Calu3 (cell line): Measurements from ENCODE around the gene DOCK9. TPM values are rescaled to one million over a fixed set of nuclear protein-coding genes. Genes with fewer than 3 reads are reported as not detected.

Experiments used
- BruUV-seq: library from RNA; stranded (reverse); fragments of 400-500 nt; replicated peaks from 2 replicates; lab custom pipeline; 2021; lab: Mats Ljungman, UMichigan
- CTCF ChIA-PET: fragments of 300-600 bp; sonication (Branson Sonifier 250); formaldehyde crosslinking; loops from one replicate; lab custom pipeline; 2022; ENCODE audit warnings: antibody characterized with exemption; lab: Charles Lee
- DNase-seq: peaks from one replicate; pipeline ENCODE4 v3.0.0; 2022
- H3K27ac Mint-ChIP-seq: one replicate; pipeline ENCODE4 v1.8.0; 2022; ENCODE audit warnings: mixed read lengths; ENCODE audit not compliant: unreplicated experiment
- H3K27me3 Mint-ChIP-seq: one replicate; pipeline ENCODE4 v1.8.0; 2022; ENCODE audit warnings: mixed read lengths; ENCODE audit not compliant: unreplicated experiment
- H3K36me3 Mint-ChIP-seq: one replicate; pipeline ENCODE4 v1.8.0; 2022; ENCODE audit warnings: mild to moderate bottlenecking, moderate library complexity, mixed read lengths; ENCODE audit not compliant: insufficient read depth, unreplicated experiment
- H3K4me1 Mint-ChIP-seq: one replicate; pipeline ENCODE4 v1.8.0; 2022; ENCODE audit warnings: mild to moderate bottlenecking, low read depth, mixed read lengths; ENCODE audit not compliant: unreplicated experiment
- H3K4me3 Mint-ChIP-seq: one replicate; pipeline ENCODE4 v1.8.0; 2022; ENCODE audit warnings: mild to moderate bottlenecking, low read depth, moderate library complexity, mixed read lengths; ENCODE audit not compliant: unreplicated experiment
- H3K9me3 Mint-ChIP-seq: one replicate; pipeline ENCODE4 v1.8.0; 2022; ENCODE audit warnings: low read depth, mixed read lengths; ENCODE audit not compliant: unreplicated experiment
- CTCF ChIP-seq: fragments of 200-600 bp; IDR thresholded peaks from one replicate; pipeline ENCODE4 v1.8.0; 2022; ENCODE audit warnings: antibody characterized with exemption; ENCODE audit not compliant: unreplicated experiment
- intact Hi-C: fragments of 100-400 bp; cut with micrococcal nuclease; formaldehyde crosslinking; loops from one replicate; pipeline ENCODE4 v1.10.0; 2022; ENCODE audit not compliant: unreplicated experiment
- total RNA-seq: library from RNA; stranded (reverse); gene quantifications from 2 replicates; pipeline ENCODE4 v1.2.3, GENCODE V29; 2022

The DOCK9 gene
- total RNA-seq, 1 experiment from 2014 or later, result 26.2 TPM

GRCh38 chr13:98834254-98834960 is 143.5 kb downstream of the DOCK9 start:
- Mint-ChIP-seq H3K9me3 (no peaks in the 10 kb centered on the region), H3K27ac (no peak overlapping the region), H3K4me3 (no peak overlapping the region), H3K4me1 (no peaks in the 10 kb centered on the region), H3K27me3 (no peaks in the 10 kb centered on the region), H3K36me3 (peaks cover 4% of the 10 kb centered on the region)
- BruUV-seq, result no TSS peak
- CTCF ChIA-PET, result no interaction called here
- intact Hi-C loops, result no loop called here
- DNase-seq, result no peak
- no peak for TF ChIP-seq CTCF

- no peak for DNase-seq
- no peaks in the 10 kb centered on the region for H3K27me3 Mint-ChIP-seq
- no peak for TF ChIP-seq CTCF
- no peak overlapping the region for H3K27ac Mint-ChIP-seq
- H3K36me3 Mint-ChIP-seq, result peaks cover 4% of the 10 kb centered on the region
- H3K4me3 Mint-ChIP-seq, result no peak overlapping the region
- no peaks in the 10 kb centered on the region for H3K9me3 Mint-ChIP-seq
- H3K4me1 Mint-ChIP-seq, result no peaks in the 10 kb centered on the region
- no TSS peak for BruUV-seq
- intact Hi-C loops, result no loop called here
- CTCF ChIA-PET, result no interaction called here
Observed at GRCh38 chr13:98831236-98831635, 146.6 kb downstream of the DOCK9 start.

GRCh38 chr13:98829541-98829940 is 148.3 kb downstream of the DOCK9 start:
- intact Hi-C loops, result no loop called here
- Mint-ChIP-seq H3K36me3 (peaks cover 4% of the 10 kb centered on the region), H3K27ac (no peak overlapping the region), H3K9me3 (no peaks in the 10 kb centered on the region), H3K4me3 (no peak overlapping the region), H3K4me1 (no peaks in the 10 kb centered on the region), H3K27me3 (no peaks in the 10 kb centered on the region)
- BruUV-seq, result no TSS peak
- CTCF ChIA-PET, result no interaction called here
- no peak for TF ChIP-seq CTCF
- DNase-seq, result no peak

- Mint-ChIP-seq H3K36me3 (peaks cover 4% of the 10 kb centered on the region), H3K4me3 (no peak overlapping the region), H3K27me3 (no peaks in the 10 kb centered on the region), H3K27ac (no peak overlapping the region), H3K4me1 (no peaks in the 10 kb centered on the region), H3K9me3 (no peaks in the 10 kb centered on the region)
- BruUV-seq, result no TSS peak
- TF ChIP-seq CTCF, result no peak
- CTCF ChIA-PET, result no interaction called here
- intact Hi-C loops, result no loop called here
- DNase-seq, result no peak
Observed at GRCh38 chr13:98828614-98829013, 149.2 kb downstream of the DOCK9 start.
